ENCODE results near the gene LRRC4. TPM values are rescaled to one million over a fixed set of nuclear protein-coding genes. Genes with fewer than 3 reads are reported as not detected.
A peak's percentile ranks its signal among the peaks of the same experiment; 100 is the strongest.

LRRC4 gene
- total RNA-seq, 6 experiments from 2014 or later = 1.1 to 2.3 (median 1.5) TPM

- H3K27ac Mint-ChIP-seq = peak overlapping the region; percentile 15; the same call in 1 of the 2 replicates
Observed at GRCh38 chr7:128041203-128041602, 10.0 kb upstream of the LRRC4 start.

DNA sequence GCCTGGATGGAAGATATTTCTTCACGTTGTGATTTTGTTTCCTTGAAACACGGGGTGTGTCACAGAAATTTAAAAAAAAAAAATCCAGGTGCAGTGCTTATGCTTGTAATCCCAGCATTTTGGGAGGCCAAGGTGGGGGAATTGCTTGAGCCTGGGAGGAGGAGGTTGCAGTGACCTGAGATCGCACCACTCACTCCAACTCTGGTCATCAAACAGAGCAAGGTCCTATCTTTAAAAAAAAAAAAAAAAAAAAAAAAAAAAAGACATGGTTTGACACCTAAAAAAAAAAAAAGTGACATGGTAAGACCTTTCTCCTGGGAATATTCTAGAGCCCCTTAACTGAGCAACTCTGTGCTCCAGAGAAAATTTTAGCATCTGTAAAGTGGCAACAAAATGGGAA is 9.0 kb upstream of the LRRC4 start:
- DNase-seq = no peak
- no peaks in the 10 kb centered on the region for H3K9me3 Mint-ChIP-seq
- H3K27me3 Mint-ChIP-seq (ENCODE audit: insufficient read depth) = peaks cover 2% of the 10 kb centered on the region; the same call in 1 of the 2 replicates
- no peak overlapping the region for H3K4me3 Mint-ChIP-seq
- H3K4me1 Mint-ChIP-seq (ENCODE audit: low read depth) = peaks cover 26% of the 10 kb centered on the region
- H3K27ac Mint-ChIP-seq = no peak overlapping the region
- TF ChIP-seq CTCF (IDR thresholded peaks at IDR 0.05) = no peak
- 0 out of 2 replicates have a peak, but pooled peaks cover 4% of the 10 kb centered on the region for H3K36me3 Mint-ChIP-seq (ENCODE audit: low read depth)

More at GRCh38 chr7:128041203-128041602, 10.0 kb upstream of the LRRC4 start:
- Mint-ChIP-seq H3K4me3 (no peak overlapping the region), H3K9me3 (no peaks in the 10 kb centered on the region), H3K36me3 (ENCODE audit: low read depth) (0 out of 2 replicates have a peak, but pooled peaks cover 4% of the 10 kb centered on the region), H3K27me3 (ENCODE audit: insufficient read depth) (peaks cover 1% of the 10 kb centered on the region; the same call in 1 of the 2 replicates), H3K4me1 (ENCODE audit: low read depth) (peaks cover 36% of the 10 kb centered on the region)
- no peak for TF ChIP-seq CTCF (IDR thresholded peaks at IDR 0.05)
- DNase-seq = peak; percentile 69

DNA sequence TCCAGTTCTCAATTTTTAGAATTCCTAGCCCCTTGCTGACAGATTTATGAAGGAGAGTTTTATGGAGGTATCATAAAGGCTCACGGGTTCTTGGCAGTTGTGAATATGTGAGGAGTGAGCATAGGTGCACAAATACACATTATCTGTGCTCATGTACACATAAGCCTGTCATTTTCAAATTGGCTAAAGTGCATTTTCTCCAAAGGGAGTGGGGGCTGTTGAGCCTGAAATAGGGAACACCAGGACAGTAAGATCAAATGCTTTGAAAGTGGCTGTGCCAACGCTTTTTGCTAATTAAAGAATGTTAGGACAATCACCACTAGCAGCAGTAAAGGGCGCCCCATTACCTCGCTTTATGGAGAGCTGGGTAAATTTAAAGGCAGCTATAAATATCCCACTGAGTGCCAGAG is 8.3 kb upstream of the LRRC4 start:
- no peak for TF ChIP-seq CTCF (IDR thresholded peaks at IDR 0.05)
- Mint-ChIP-seq H3K27ac (no peak overlapping the region), H3K4me1 (ENCODE audit: low read depth) (peaks cover 20% of the 10 kb centered on the region), H3K4me3 (no peak overlapping the region), H3K36me3 (ENCODE audit: low read depth) (0 out of 2 replicates have a peak, but pooled peaks cover 4% of the 10 kb centered on the region), H3K27me3 (ENCODE audit: insufficient read depth) (peaks cover 2% of the 10 kb centered on the region), H3K9me3 (no peaks in the 10 kb centered on the region)
- no peak for DNase-seq

DNA sequence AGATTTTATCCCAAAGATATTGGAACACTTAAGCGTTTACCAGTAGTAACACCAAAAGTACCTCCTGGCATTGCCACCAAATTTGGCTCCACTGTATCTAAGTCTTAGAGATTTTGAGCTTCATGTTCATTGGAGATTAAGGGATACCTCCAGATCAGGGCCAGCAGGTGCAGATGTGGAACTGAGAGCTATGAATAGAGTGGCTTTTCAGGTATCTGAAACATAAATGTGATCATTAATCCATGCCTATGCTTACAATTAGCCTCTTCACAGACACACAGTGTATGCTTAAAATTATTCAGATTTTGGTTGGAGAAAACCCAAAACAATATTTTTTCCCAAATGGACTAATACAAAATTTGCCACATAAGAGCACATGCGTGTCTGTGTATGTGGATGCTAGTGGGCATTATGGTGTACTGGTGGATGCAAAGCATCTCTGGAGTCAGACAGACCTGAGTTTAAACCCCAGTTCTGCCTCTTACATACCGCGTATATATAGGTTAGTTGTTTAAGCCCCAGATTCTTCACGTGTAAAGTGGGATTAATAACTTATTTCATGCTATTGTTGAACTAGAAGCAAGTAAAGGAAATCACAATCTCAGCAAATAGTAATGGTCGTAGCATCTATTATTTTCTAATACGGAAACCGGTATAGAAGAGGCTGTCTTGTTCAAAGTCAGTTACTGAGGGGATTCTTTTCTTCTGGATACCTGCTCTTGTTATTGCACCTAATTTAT is 6.8 kb upstream of the LRRC4 start:
- Mint-ChIP-seq H3K4me1 (ENCODE audit: low read depth) (peaks cover 18% of the 10 kb centered on the region), H3K4me3 (no peak overlapping the region), H3K27ac (no peak overlapping the region), H3K9me3 (no peaks in the 10 kb centered on the region), H3K27me3 (ENCODE audit: insufficient read depth) (peaks cover 2% of the 10 kb centered on the region), H3K36me3 (ENCODE audit: low read depth) (0 out of 2 replicates have a peak, but pooled peaks cover 4% of the 10 kb centered on the region)
- no peak for DNase-seq
- TF ChIP-seq CTCF (IDR thresholded peaks at IDR 0.05) = no peak

DNA sequence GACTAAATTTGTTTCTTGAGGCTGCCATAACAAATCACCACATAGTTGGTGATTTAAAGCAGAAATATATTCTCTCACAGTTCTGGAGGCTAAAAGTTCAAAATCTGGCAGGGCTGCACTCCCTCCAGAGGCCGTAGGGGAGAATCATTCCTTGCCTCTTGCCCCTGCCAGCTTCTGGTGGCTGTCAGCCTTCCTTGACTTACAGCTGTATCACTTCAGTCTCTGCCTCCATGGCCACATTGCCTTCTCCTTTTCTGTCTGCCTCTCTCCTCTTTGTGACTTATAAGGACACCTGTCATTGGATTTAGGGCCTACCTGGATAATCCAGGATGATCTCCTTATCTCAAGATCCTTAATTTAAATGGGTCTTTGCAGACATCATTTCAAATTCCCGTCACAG is 5.8 kb upstream of the LRRC4 start:
- DNase-seq = no peak
- Mint-ChIP-seq H3K27ac (no peak overlapping the region), H3K4me1 (ENCODE audit: low read depth) (peaks cover 17% of the 10 kb centered on the region), H3K27me3 (ENCODE audit: insufficient read depth) (peaks cover 2% of the 10 kb centered on the region), H3K4me3 (no peak overlapping the region), H3K36me3 (ENCODE audit: low read depth) (0 out of 2 replicates have a peak, but pooled peaks cover 4% of the 10 kb centered on the region), H3K9me3 (no peaks in the 10 kb centered on the region)
- TF ChIP-seq CTCF (IDR thresholded peaks at IDR 0.05) = 0 out of 2 replicates have a peak, but pooled peaks have one; percentile 13

All from HFFc6 (cell line).